Hair follicular keratinocyte (primary cell): ENCODE measurements around the gene ABI3BP. TPM values are rescaled to one million over a fixed set of nuclear protein-coding genes. Genes with fewer than 3 reads are reported as not detected.

Experiments used
- total RNA-seq: library from RNA; depleted of rRNA; stranded (reverse); fragments of >200 nt; gene quantifications from 2 replicates; pipeline ENCODE4 v1.2.3, GENCODE V29; 2015

The ABI3BP gene, protein sequence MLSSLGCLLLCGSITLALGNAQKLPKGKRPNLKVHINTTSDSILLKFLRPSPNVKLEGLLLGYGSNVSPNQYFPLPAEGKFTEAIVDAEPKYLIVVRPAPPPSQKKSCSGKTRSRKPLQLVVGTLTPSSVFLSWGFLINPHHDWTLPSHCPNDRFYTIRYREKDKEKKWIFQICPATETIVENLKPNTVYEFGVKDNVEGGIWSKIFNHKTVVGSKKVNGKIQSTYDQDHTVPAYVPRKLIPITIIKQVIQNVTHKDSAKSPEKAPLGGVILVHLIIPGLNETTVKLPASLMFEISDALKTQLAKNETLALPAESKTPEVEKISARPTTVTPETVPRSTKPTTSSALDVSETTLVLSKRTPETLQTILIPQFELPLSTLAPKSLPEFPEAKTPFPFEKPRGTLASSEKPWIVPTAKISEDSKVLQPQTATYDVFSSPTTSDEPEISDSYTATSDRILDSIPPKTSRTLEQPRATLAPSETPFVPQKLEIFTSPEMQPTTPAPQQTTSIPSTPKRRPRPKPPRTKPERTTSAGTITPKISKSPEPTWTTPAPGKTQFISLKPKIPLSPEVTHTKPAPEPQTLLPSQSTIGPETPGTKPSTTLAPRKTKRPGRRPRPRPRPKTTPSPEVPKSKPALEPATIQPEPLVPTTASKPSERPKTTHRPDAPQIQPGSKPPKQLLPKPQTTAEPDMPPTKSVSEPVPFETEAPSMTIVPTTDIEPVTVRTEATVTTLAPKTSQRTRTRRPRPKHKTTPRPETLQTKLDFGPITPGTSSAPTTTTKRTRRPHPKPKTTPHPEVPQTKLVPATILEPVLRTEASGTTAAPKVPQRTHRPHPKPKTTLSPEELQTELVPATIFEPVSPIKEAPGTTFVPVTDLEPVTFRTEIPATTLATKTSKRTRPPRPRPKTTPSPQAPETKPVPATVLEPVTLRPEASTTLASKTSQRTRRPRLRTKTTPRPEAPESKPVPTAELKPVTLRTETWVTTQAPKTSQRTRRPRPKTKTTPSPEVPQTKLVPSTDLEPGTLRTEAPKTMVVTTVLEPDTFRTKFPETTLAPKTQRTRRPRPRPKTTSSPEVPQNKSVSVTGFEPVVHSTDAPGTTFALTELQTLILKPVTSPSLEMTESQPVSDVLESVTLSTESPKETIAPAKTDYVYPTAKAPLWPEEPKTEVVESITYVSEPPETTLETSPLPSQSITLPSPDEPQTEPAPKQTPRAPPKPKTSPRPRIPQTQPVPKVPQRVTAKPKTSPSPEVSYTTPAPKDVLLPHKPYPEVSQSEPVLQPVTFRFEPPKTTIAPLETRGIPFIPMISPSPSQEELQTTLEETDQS (N-terminal part only)
- 2.2 and 2.7 TPM in 2 replicates for total RNA-seq

DNA sequence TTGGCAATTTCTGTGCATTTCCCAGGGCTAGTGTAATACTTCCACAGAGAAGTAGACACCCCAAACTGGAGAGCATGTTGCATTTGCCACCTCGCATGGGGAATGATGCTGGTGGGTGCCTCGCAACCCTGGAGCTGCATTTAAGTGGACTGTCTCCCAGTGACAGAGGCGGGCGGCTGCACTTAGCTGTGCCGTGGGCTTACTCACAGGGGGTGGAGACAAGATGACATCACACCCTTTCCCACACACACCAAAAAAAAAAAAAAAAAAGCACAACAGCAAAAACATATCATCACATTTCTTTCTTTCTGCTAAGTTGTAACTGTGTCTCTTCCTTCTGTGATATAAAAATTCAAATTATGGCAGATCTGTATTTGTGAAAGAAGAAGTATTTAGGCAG is at the start of gene ABI3BP:
Gene ABI3BP (minus strand): TSS at position 113 of the 400 bp plus-strand sequence. CDS start 37 bp downstream, at position 76.

GRCh38 chr3:100708989-100709841 is 284.0 kb downstream of the ABI3BP start, which contains the start of gene TFG:
TSS of gene TFG (plus strand) at chr3:100709494. CDS start at chr3:100713686, 4,192 bp downstream.

